Tibial artery (tissue), 4 donors: ENCODE data around the gene GPC6.

Experiments used
- DNase-seq, 2 donors: peaks; one replicate each; pipeline ENCODE4 v3.0.0-alpha.2; 2019
- H3K27ac ChIP-seq, 2 donors: fragments of 200-600 bp; sonication (generic) in 1 of 2; 1 replicate in 1 of 2; 2 replicates in 1 of 2; pipeline ENCODE4 v1.5.1; 2018 to 2019; ENCODE audit warnings: mild to moderate bottlenecking in 1 of 2
- H3K27me3 ChIP-seq, 2 donors: fragments of 200-600 bp; sonication (generic) in 1 of 2; one replicate each; pipeline versions ENCODE4 v1.5.1 to v1.6.0; 2016 to 2019
- H3K36me3 ChIP-seq, 3 donors: fragments of 200-600 bp; sonication (generic) in 2 of 3; one replicate each; pipeline ENCODE4 v1.5.1; 2016 to 2019; ENCODE audit warnings: mild to moderate bottlenecking in 2 of 3
- H3K4me1 ChIP-seq, 4 donors: fragments of 200-600 bp; sonication (generic) in 2 of 4; 1 replicate in 3 of 4; 2 replicates in 1 of 4; pipeline ENCODE4 v1.5.1; 2016 to 2019
- H3K4me3 ChIP-seq, 2 donors: fragments of 200-600 bp; sonication (generic) in 1 of 2; 1 replicate in 1 of 2; 2 replicates in 1 of 2; pipeline ENCODE4 v1.5.1; 2018 to 2019; ENCODE audit warnings: mild to moderate bottlenecking in 2 of 2
- H3K9me3 ChIP-seq, 3 donors: fragments of 200-600 bp; sonication (generic) in 1 of 3; one replicate each; pipeline ENCODE4 v1.5.1; 2016 to 2019
- CTCF ChIP-seq, 2 experiments: fragments of 200-600 bp in 1 of 2; fragments of 450-650 bp in 1 of 2; IDR thresholded peaks; one replicate each; pipeline ENCODE4 v1.5.1; 2017 to 2019; ENCODE audit warnings: antibody characterized with exemption in 2 of 2, mild to moderate bottlenecking in 1 of 2, moderate library complexity in 1 of 2
- intact Hi-C: fragments of 100-400 bp; cut with DNase I; formaldehyde crosslinking; loops from one replicate; pipeline ENCODE4 v1.15.0; 2023; ENCODE audit warnings: low total_unique reads

GPC6 gene

GRCh38 chr13:94214121-94214520 is 987.5 kb downstream of the GPC6 start:
- H3K9me3 ChIP-seq = no peaks in the 10 kb centered on the region
- TF ChIP-seq CTCF (IDR thresholded peaks at IDR 0.05) = no peak
- no peaks in the 10 kb centered on the region for H3K36me3 ChIP-seq
- H3K4me3 ChIP-seq = no peak overlapping the region
- no peak for DNase-seq
- no peak overlapping the region for H3K27ac ChIP-seq
- intact Hi-C loops = no loop called here
- H3K4me1 ChIP-seq = no peaks in the 10 kb centered on the region
- H3K27me3 ChIP-seq = no peaks in the 10 kb centered on the region

- Histone ChIP-seq H3K4me3 (no peak overlapping the region), H3K27ac (no peak overlapping the region), H3K27me3 (no peaks in the 10 kb centered on the region), H3K36me3 (no peaks in the 10 kb centered on the region), H3K9me3 (no peaks in the 10 kb centered on the region), H3K4me1 (no peaks in the 10 kb centered on the region)
- no peak for TF ChIP-seq CTCF (IDR thresholded peaks at IDR 0.05)
- intact Hi-C loops = no loop called here
- DNase-seq = no peak
These were observed 988.4 kb downstream of the GPC6 start for GRCh38 chr13:94214975-94215374.

DNA sequence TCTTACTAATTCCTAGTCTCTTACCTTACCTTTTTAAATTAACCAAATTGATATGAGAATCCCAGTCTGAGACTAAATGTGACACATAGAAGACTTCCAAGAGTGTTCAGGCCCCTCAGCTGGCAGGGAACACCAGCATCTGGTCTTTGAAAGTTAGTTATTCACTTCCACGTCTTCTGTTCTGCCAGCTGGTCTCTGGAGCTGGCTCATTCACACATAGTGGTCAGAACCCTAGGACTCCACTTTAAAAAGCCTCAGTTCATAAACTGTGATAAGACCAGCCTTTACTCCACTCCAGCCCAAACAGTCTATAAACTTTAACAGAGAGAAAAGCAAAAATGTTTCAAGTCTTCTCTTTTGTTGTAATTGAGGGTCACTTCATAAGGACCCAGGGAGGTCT is 989.9 kb downstream of the GPC6 start:
- no peak for TF ChIP-seq CTCF (IDR thresholded peaks at IDR 0.05)
- intact Hi-C loops = no loop called here
- no peak for DNase-seq

GRCh38 chr13:94217370-94217769 is 990.8 kb downstream of the GPC6 start:
- no peaks in the 10 kb centered on the region for H3K27me3 ChIP-seq
- no peak overlapping the region for H3K27ac ChIP-seq
- no peak overlapping the region for H3K4me3 ChIP-seq
- DNase-seq = no peak
- intact Hi-C loops = no loop called here
- no peaks in the 10 kb centered on the region for H3K4me1 ChIP-seq
- H3K9me3 ChIP-seq = no peaks in the 10 kb centered on the region
- TF ChIP-seq CTCF (IDR thresholded peaks at IDR 0.05) = no peak
- H3K36me3 ChIP-seq = no peaks in the 10 kb centered on the region

More for the DNA sequence above, 989.9 kb downstream of the GPC6 start:
- H3K4me3 ChIP-seq = no peak overlapping the region
- H3K27ac ChIP-seq = no peak overlapping the region
- no peaks in the 10 kb centered on the region for H3K27me3 ChIP-seq
- H3K4me1 ChIP-seq = no peaks in the 10 kb centered on the region
- no peaks in the 10 kb centered on the region for H3K9me3 ChIP-seq
- no peaks in the 10 kb centered on the region for H3K36me3 ChIP-seq

DNA sequence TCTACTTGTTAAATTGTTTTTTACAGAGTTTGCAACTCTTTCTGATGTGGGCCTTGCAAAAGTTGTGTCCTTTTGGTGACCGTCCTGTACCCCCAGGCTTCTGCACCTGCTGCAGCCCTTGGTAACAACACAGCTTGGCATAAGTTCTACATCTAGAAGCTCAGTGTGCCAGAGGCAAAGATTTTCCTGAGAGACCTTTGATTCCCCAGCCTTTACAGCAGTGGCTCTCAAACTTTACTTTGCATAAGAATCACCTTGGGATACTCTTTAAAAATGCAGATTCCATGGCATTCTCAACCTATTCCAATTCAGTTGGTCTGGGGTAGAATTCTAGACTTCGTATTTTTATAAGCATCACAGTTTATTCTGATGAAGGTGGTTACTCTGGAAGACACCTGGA is 991.9 kb downstream of the GPC6 start:
- H3K27ac ChIP-seq = no peak overlapping the region
- H3K36me3 ChIP-seq = no peaks in the 10 kb centered on the region
- H3K9me3 ChIP-seq = no peaks in the 10 kb centered on the region
- no peaks in the 10 kb centered on the region for H3K4me1 ChIP-seq
- H3K4me3 ChIP-seq = no peak overlapping the region
- intact Hi-C loops = no loop called here
- no peaks in the 10 kb centered on the region for H3K27me3 ChIP-seq
- TF ChIP-seq CTCF (IDR thresholded peaks at IDR 0.05) = no peak
- DNase-seq = no peak

GRCh38 chr13:94218951-94219350 is 992.3 kb downstream of the GPC6 start:
- H3K36me3 ChIP-seq = no peaks in the 10 kb centered on the region
- DNase-seq = no peak
- no peaks in the 10 kb centered on the region for H3K27me3 ChIP-seq
- no peak for TF ChIP-seq CTCF (IDR thresholded peaks at IDR 0.05)
- H3K27ac ChIP-seq = no peak overlapping the region
- intact Hi-C loops = no loop called here
- H3K9me3 ChIP-seq = no peaks in the 10 kb centered on the region
- no peak overlapping the region for H3K4me3 ChIP-seq
- no peaks in the 10 kb centered on the region for H3K4me1 ChIP-seq
